ENCODE results near the gene RANGRF. TPM values are rescaled to one million over a fixed set of nuclear protein-coding genes. Genes with fewer than 3 reads are reported as not detected.

RANGRF gene
- total and polyA plus RNA-seq, 9 of the 15 experiments (the other 6 are each of a cell fraction or from before 2014, with no cell fraction given): 7.6 to 60.0 (median 16.0) TPM

DNA sequence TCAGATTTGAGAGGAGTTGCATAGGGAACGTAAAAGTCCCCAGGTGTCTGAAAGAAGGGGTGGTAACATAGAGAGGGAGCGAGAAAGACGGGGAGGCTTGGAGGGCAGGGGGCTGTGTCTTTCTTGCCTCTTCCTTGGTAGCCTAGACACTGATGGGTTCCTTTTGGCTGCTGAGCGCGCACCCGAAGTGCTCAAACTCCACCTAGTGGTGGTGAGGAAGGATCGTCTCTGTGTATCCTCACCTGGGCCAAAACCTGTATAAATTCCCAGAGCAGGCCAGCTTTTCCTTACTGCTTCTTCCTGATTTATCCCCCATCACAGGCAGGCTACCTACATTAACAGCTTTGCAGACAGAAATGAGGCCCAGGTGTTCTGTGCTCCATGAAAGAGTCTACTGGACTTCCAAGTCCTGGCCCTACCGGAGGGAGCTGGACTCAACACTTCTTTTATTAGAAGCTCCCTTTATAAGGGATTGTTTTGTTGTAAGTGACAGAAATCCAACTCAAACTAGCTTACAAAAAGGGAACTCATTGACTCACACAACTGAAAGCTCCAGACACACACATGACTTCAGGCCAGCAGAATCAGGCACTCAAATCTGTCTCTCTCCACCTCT, 12.3 kb downstream of the RANGRF start (continued):
- TF ChIP-seq HNRNPK (IDR thresholded peaks at IDR 0.05; ENCODE audit: low read depth, low read length, poor library complexity, severe bottlenecking): no peak
- no peak for TF ChIP-seq EGR1 (conservative IDR thresholded peaks at IDR 0.05)
- no peak for TF ChIP-seq MCM7 (IDR thresholded peaks at IDR 0.05)
- TF ChIP-seq SMC3 (conservative IDR thresholded peaks at IDR 0.05; ENCODE audit: insufficient read depth, low read depth, low read length): peak; percentile 63; the same call in 1 of the 2 replicates
- no peak for TF ChIP-seq MED1 (CRISPR knock-in tag; IDR thresholded peaks at IDR 0.05; ENCODE audit: borderline replicate concordance)
- TF ChIP-seq BDP1 (IDR thresholded peaks at IDR 0.05; ENCODE audit: insufficient read depth, insufficient read length): no peak
- TF ChIP-seq CHD1 (IDR thresholded peaks at IDR 0.05; ENCODE audit: low read length): no peak
- no peak for TF ChIP-seq SIN3B (IDR thresholded peaks at IDR 0.05; ENCODE audit: low read depth)
- TF ChIP-seq TAF7 (tag; IDR thresholded peaks at IDR 0.05): no peak
- TF ChIP-seq ZNF717 (CRISPR knock-in tag; IDR thresholded peaks at IDR 0.05): no peak
- TF ChIP-seq CC2D1A (IDR thresholded peaks at IDR 0.05): peak; percentile 39; the same call in 1 of the 2 replicates
- TF ChIP-seq ZNF592 (IDR thresholded peaks at IDR 0.05): no peak

All from K562 (cell line).